ENCODE measurements around the gene C20orf202.

The C20orf202 gene

GRCh38 chr20:1209447-1210387, 6.5 kb downstream of the C20orf202 start:
- Histone ChIP-seq H2AFZ (ENCODE audit: low read depth) (no peak overlapping the region), H4K20me1 (ENCODE audit: insufficient read depth) (no peaks in the 10 kb centered on the region), H3K4me2 (no peak overlapping the region), H3K9ac (no peak overlapping the region), H3K27ac (no peak overlapping the region), H3K36me3 (ENCODE audit: insufficient read depth) (no peaks in the 10 kb centered on the region), H3K4me1 (ENCODE audit: low read depth, poor library complexity, severe bottlenecking) (peaks cover 7% of the 10 kb centered on the region), H3K4me3 (IDR thresholded peaks at IDR 0.05; ENCODE audit: insufficient read depth, low read depth, low read length) (no peak overlapping the region), H3K27me3 (ENCODE audit: insufficient read depth, low read depth) (no peaks in the 10 kb centered on the region), H3K79me2 (ENCODE audit: insufficient read depth, low read depth) (no peaks in the 10 kb centered on the region)
- TF ChIP-seq, protein P1, sequence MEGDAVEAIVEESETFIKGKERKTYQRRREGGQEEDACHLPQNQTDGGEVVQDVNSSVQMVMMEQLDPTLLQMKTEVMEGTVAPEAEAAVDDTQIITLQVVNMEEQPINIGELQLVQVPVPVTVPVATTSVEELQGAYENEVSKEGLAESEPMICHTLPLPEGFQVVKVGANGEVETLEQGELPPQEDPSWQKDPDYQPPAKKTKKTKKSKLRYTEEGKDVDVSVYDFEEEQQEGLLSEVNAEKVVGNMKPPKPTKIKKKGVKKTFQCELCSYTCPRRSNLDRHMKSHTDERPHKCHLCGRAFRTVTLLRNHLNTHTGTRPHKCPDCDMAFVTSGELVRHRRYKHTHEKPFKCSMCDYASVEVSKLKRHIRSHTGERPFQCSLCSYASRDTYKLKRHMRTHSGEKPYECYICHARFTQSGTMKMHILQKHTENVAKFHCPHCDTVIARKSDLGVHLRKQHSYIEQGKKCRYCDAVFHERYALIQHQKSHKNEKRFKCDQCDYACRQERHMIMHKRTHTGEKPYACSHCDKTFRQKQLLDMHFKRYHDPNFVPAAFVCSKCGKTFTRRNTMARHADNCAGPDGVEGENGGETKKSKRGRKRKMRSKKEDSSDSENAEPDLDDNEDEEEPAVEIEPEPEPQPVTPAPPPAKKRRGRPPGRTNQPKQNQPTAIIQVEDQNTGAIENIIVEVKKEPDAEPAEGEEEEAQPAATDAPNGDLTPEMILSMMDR (conservative IDR thresholded peaks at IDR 0.05; ENCODE audit: low read depth, low read length): 0 out of 2 replicates have a peak, but pooled peaks have one; percentile 18

DNA sequence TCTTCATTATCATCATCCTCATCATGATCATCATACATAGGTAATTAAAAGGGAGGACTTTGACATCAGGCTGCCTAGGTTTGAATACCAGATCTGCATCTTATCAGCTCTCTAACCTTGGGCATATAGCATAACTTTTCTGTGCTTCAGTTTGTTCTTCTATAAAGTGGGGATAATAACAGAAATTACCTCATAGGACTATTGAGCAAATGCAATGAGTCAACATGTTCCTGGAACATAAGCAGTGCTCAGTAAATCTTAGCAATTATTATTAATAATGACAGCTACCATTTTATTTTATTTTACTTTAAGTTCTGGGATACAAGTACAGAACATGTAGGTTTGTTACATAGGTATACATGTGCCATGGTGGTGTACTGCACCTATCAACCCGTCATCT, 7.2 kb downstream of the C20orf202 start:
- no peaks in the 10 kb centered on the region for H3K79me2 ChIP-seq (ENCODE audit: insufficient read depth, low read depth)
- H3K9ac ChIP-seq: no peak overlapping the region
- peaks cover 7% of the 10 kb centered on the region for H3K4me1 ChIP-seq (ENCODE audit: low read depth, poor library complexity, severe bottlenecking)
- H4K20me1 ChIP-seq (ENCODE audit: insufficient read depth): no peaks in the 10 kb centered on the region
- H3K4me3 ChIP-seq (IDR thresholded peaks at IDR 0.05; ENCODE audit: insufficient read depth, low read depth, low read length): no peak overlapping the region
- TF ChIP-seq, protein P1 (conservative IDR thresholded peaks at IDR 0.05; ENCODE audit: low read depth, low read length): no peak
- H3K36me3 ChIP-seq (ENCODE audit: insufficient read depth): no peaks in the 10 kb centered on the region
- H3K4me2 ChIP-seq: no peak overlapping the region
- H3K27ac ChIP-seq: no peak overlapping the region
- no peak overlapping the region for H2AFZ ChIP-seq (ENCODE audit: low read depth)
- no peaks in the 10 kb centered on the region for H3K27me3 ChIP-seq (ENCODE audit: insufficient read depth, low read depth)

DNA sequence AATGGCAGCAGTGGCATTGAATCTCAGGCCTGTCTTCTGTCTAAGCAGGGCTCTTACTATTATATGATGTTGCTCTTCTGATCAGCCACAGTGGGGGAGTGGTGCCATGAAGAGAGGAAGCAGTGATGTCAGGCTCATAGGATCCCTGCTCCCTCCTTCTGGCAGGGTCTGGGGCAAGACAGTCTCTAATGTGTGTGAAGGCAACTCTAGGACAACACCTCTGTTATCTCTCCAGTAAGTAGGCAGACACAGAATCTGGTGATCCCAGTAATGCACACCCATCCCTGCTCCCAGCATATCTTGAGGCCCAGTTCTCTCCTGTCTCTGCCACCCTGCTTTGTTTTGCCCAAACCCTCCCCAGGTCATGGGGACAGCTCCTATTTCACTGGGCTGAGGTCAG, 8.8 kb downstream of the C20orf202 start:
- H3K4me3 ChIP-seq (IDR thresholded peaks at IDR 0.05; ENCODE audit: insufficient read depth, low read depth, low read length): no peak overlapping the region
- no peaks in the 10 kb centered on the region for H3K36me3 ChIP-seq (ENCODE audit: insufficient read depth)
- no peak overlapping the region for H2AFZ ChIP-seq (ENCODE audit: low read depth)
- no peaks in the 10 kb centered on the region for H3K27me3 ChIP-seq (ENCODE audit: insufficient read depth, low read depth)
- H3K4me2 ChIP-seq: no peak overlapping the region
- TF ChIP-seq, protein P1 (conservative IDR thresholded peaks at IDR 0.05; ENCODE audit: low read depth, low read length): no peak
- H3K79me2 ChIP-seq (ENCODE audit: insufficient read depth, low read depth): no peaks in the 10 kb centered on the region
- H3K9ac ChIP-seq: no peak overlapping the region
- no peak overlapping the region for H3K27ac ChIP-seq
- H3K4me1 ChIP-seq (ENCODE audit: low read depth, poor library complexity, severe bottlenecking): peaks cover 7% of the 10 kb centered on the region
- H4K20me1 ChIP-seq (ENCODE audit: insufficient read depth): no peaks in the 10 kb centered on the region

- Histone ChIP-seq H3K4me3 (IDR thresholded peaks at IDR 0.05; ENCODE audit: insufficient read depth, low read depth, low read length) (no peak overlapping the region), H3K4me2 (no peak overlapping the region)
Observed at GRCh38 chr20:1212607-1213396, 9.5 kb downstream of the C20orf202 start.

More at GRCh38 chr20:1212607-1213396, 9.5 kb downstream of the C20orf202 start:
- H4K20me1 ChIP-seq (ENCODE audit: insufficient read depth): no peaks in the 10 kb centered on the region
- no peak overlapping the region for H3K27ac ChIP-seq
- H3K79me2 ChIP-seq (ENCODE audit: insufficient read depth, low read depth): no peaks in the 10 kb centered on the region
- H3K4me1 ChIP-seq (ENCODE audit: low read depth, poor library complexity, severe bottlenecking): peaks cover 7% of the 10 kb centered on the region
- H2AFZ ChIP-seq (ENCODE audit: low read depth): peak overlapping the region; percentile 68
- no peaks in the 10 kb centered on the region for H3K36me3 ChIP-seq (ENCODE audit: insufficient read depth)
- H3K27me3 ChIP-seq (ENCODE audit: insufficient read depth, low read depth): no peaks in the 10 kb centered on the region
- TF ChIP-seq, protein P1 (conservative IDR thresholded peaks at IDR 0.05; ENCODE audit: low read depth, low read length): peak; percentile 73
- H3K9ac ChIP-seq: no peak overlapping the region

Data from KMS-11 (cell line).